Neural crest cell (in vitro differentiated cells): ENCODE measurements around the gene TMEM138. TPM values are rescaled to one million over a fixed set of nuclear protein-coding genes. Genes with fewer than 3 reads are reported as not detected.

ENCODE experiments used
- DNase-seq: peaks from one replicate; pipeline ENCODE4 v3.0.0; 2021; ENCODE audit warnings: low read depth, mixed read lengths, low spot score
- H3K27ac Mint-ChIP-seq: one replicate; pipeline ENCODE4 v1.8.0; 2021; ENCODE audit warnings: mild to moderate bottlenecking, mixed read lengths; ENCODE audit not compliant: unreplicated experiment
- H3K27me3 Mint-ChIP-seq: 2 replicates; pipeline ENCODE4 v1.8.0; 2021; ENCODE audit warnings: low read depth, mild to moderate bottlenecking, mixed read lengths
- H3K36me3 Mint-ChIP-seq: 2 replicates; pipeline ENCODE4 v1.8.0; 2021; ENCODE audit warnings: low read depth, mild to moderate bottlenecking, mixed read lengths
- H3K4me1 Mint-ChIP-seq: 2 replicates; pipeline ENCODE4 v1.8.0; 2021; ENCODE audit warnings: mixed read lengths
- H3K4me3 Mint-ChIP-seq: one replicate; pipeline ENCODE4 v1.8.0; 2021; ENCODE audit warnings: mild to moderate bottlenecking, mixed read lengths
- H3K9me3 Mint-ChIP-seq: 2 replicates; pipeline ENCODE4 v1.8.0; 2021; ENCODE audit warnings: mixed read lengths
- total RNA-seq: library from RNA; stranded (reverse); gene quantifications from 2 replicates; pipeline ENCODE4 v1.2.1, GENCODE V29; 2021
- TF ChIP-seq, protein P1 (sequence below): fragments of 200-600 bp; sonication (generic); conservative IDR thresholded peaks from 2 replicates; pipeline ENCODE4 v1.5.0; 2021; ENCODE audit warnings: antibody characterized with exemption, mild to moderate bottlenecking

The TMEM138 gene
- total RNA-seq, 1 donor from 2014 or later, result 47.8 TPM

DNA sequence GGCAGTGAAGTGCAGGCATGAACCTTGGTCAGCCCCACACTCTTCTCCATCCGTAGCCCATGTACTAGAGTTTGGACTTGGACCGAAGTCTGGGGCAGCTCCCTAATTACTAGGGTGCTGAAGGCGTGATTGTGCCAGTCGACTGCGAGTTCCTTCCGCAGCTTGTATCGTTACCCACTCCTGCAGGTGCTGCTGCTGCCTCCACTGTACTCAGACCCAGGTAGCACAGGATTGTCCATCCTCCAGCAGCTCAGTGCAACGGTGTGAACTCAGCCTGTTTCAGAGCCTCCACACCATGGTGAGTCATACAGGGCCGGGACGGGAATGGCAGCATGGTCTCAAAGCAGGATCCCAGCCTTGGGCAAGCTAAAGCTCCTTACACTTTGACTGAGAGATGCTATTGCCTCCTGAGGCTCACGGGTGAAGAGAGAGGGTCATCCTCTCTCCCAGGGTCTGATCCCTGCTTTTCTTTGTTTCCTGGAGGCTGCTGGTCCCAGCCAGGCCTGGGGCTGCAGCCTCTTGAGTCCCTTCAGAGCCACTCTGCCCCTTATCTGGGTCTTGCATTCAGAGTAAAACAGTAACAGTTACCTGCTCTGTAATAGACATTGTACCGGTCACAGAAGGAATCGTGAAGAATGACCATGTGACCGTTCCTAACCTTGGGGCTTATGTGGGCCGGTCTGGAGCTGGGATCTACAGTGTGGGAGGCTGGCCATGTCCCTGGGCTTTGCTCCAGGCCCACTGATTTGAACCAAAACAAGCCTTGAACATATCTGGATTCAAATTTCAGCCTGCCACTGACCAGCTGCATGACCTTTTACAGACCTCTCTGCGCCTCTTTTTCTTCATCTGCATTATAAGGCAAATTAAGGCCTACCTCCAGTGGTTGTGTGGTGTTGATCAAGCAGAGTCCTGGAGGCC lies 27.5 kb upstream of the TMEM138 start:
- H3K27me3 Mint-ChIP-seq, result no peaks in the 10 kb centered on the region
- peak overlapping the region; percentile 83 for H3K27ac Mint-ChIP-seq

DNA sequence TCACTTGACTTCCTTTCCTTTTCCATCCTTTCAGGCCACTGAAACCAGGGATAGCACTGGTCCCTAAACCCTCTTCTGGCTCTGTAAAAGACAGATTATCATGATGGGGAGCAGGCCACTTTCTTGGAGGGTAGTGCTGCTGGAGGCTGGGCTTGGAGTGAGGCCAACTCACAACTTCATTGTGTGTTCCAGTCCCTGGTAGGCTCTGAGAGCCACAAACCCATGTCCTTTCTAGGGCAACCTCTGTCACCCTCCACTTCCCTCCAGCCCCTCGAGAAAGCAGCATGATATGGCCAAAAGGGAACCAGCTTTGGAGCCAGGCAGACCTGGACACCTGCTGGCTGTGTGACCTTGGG lies 26.8 kb upstream of the TMEM138 start:
- Mint-ChIP-seq H3K27me3 (no peaks in the 10 kb centered on the region), H3K36me3 (no peaks in the 10 kb centered on the region), H3K9me3 (no peaks in the 10 kb centered on the region), H3K27ac (no peak overlapping the region), H3K4me1 (peaks cover 45% of the 10 kb centered on the region), H3K4me3 (peak overlapping the region; percentile 95)
- TF ChIP-seq, protein P1, sequence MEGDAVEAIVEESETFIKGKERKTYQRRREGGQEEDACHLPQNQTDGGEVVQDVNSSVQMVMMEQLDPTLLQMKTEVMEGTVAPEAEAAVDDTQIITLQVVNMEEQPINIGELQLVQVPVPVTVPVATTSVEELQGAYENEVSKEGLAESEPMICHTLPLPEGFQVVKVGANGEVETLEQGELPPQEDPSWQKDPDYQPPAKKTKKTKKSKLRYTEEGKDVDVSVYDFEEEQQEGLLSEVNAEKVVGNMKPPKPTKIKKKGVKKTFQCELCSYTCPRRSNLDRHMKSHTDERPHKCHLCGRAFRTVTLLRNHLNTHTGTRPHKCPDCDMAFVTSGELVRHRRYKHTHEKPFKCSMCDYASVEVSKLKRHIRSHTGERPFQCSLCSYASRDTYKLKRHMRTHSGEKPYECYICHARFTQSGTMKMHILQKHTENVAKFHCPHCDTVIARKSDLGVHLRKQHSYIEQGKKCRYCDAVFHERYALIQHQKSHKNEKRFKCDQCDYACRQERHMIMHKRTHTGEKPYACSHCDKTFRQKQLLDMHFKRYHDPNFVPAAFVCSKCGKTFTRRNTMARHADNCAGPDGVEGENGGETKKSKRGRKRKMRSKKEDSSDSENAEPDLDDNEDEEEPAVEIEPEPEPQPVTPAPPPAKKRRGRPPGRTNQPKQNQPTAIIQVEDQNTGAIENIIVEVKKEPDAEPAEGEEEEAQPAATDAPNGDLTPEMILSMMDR, result no peak
- no peak for DNase-seq

More for the DNA sequence above, 27.5 kb upstream of the TMEM138 start:
- peak overlapping the region; percentile 95 for H3K4me3 Mint-ChIP-seq
- H3K36me3 Mint-ChIP-seq, result no peaks in the 10 kb centered on the region
- H3K4me1 Mint-ChIP-seq, result peaks cover 45% of the 10 kb centered on the region
- TF ChIP-seq, protein P1, result no peak
- DNase-seq, result no peak
- H3K9me3 Mint-ChIP-seq, result no peaks in the 10 kb centered on the region

DNA sequence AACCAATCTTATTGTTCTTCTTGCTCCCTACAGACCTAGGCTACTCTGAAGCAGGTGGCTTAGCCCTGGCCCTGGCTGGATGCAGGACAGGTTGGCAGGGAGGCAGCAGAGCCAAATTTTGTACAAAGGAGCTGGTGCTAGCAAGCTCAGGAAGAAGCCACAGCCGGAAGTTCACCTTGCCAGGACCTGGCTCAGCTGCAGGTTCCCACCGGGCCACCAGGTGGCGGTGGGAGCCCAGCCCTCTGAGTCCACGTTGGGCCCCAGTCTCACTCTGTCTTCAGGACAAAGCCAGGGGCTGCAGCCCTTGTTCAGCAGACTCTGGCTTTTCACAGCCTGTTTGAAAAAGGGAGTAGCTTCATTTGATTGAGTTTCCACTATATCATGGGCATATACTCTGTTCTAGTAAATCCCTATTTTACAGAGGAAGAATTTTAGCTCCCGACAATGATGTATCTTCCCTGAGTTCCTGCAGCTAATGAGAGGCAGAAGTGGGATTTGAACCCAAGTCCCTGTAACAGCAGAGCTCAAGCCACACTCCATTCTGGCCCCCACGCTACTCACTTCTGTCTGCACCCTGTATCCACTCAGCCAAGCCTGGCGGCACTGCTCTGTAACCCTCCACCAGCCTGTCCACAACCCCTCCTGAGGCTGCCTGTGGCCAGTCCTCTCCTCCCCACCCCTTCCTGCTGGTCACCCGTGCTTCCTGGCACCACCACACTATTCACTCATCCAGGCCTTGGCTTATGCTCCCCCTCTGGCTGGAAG lies 25.8 kb upstream of the TMEM138 start:
- TF ChIP-seq, protein P1, result peak; percentile 96
- Mint-ChIP-seq H3K4me3 (peak overlapping the region; percentile 84), H3K27ac (peak overlapping the region; percentile 94), H3K36me3 (no peaks in the 10 kb centered on the region), H3K9me3 (no peaks in the 10 kb centered on the region), H3K4me1 (peaks cover 38% of the 10 kb centered on the region), H3K27me3 (no peaks in the 10 kb centered on the region)
- peak; percentile 80 for DNase-seq

DNA sequence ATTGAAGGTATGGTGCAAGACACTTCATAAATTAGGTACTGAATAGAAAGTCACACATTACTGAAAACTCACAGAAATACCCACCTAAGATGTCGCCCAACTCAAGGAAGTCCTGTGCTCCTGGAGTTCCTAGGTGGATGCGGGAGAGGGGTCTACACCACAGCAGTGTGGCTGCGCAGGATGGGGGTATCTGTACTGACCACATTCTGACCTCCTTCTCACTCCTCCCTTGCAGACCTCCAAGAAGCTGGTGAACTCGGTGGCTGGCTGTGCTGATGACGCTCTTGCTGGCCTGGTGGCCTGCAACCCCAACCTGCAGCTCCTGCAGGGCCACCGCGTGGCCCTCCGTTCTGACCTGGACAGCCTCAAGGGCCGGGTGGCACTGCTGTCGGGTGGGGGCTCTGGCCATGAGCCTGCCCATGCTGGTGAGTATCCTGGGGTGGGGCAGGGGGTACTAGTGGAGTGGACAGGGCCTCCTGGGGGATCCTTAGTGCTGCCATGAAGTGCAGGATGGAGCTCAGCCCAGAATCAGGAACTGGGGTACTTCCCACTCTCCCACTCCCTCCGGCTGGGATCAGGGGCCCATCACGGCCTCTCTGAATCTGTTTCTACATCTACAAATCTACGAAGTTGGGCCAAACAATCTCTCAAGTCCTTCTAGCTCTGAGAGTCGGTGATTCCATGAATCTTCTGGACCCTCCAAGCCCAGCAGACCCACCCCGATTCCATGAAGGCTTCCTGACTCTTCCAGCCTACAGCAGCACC lies 24.3 kb upstream of the TMEM138 start:
- Mint-ChIP-seq H3K9me3 (no peaks in the 10 kb centered on the region), H3K36me3 (no peaks in the 10 kb centered on the region), H3K27me3 (no peaks in the 10 kb centered on the region), H3K4me3 (peak overlapping the region; percentile 69), H3K4me1 (peaks cover 25% of the 10 kb centered on the region), H3K27ac (peak overlapping the region; percentile 58)
- TF ChIP-seq, protein P1, result no peak
- DNase-seq, result no peak

DNA sequence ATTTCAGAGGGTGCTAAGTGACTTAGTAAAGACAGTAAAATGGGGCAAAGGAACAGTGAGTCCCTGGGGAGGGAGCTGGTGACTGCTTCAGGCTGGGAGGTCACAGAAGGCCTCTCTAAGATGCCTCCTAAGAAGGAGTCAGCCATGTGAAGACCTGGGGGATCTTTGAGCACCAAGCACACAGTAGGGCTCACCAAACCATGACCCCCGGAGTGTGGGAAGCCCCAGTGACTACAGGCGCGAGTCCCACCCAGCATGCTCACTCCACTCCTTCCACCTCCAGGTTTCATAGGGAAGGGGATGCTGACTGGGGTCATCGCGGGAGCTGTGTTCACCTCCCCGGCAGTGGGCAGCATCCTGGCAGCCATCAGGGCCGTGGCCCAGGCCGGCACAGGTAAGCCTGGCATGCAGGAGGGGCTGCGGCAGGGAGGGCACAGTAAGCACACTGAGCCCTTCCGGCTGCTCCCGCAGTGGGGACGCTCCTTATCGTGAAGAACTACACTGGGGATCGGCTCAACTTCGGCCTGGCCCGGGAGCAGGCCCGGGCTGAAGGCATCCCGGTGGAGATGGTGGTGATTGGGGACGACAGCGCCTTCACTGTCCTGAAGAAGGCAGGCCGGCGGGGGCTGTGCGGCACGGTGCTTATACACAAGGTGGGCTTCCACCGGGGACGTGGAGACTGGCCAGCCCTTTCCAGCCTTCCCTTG lies 23.2 kb upstream of the TMEM138 start:
- TF ChIP-seq, protein P1, result no peak
- no peak for DNase-seq
- Mint-ChIP-seq H3K36me3 (no peaks in the 10 kb centered on the region), H3K4me3 (no peak overlapping the region), H3K27ac (no peak overlapping the region), H3K4me1 (peaks cover 18% of the 10 kb centered on the region), H3K9me3 (no peaks in the 10 kb centered on the region), H3K27me3 (no peaks in the 10 kb centered on the region)
